Neural crest cell (in vitro differentiated cells): ENCODE data around the gene MYO1B. TPM values are rescaled to one million over a fixed set of nuclear protein-coding genes. Genes with fewer than 3 reads are reported as not detected.

Experiments used
- DNase-seq: peaks from one replicate; pipeline ENCODE4 v3.0.0; 2021; ENCODE audit warnings: low read depth, mixed read lengths, low spot score
- H3K27ac Mint-ChIP-seq: one replicate; pipeline ENCODE4 v1.8.0; 2021; ENCODE audit warnings: mild to moderate bottlenecking, mixed read lengths; ENCODE audit not compliant: unreplicated experiment
- H3K27me3 Mint-ChIP-seq: 2 replicates; pipeline ENCODE4 v1.8.0; 2021; ENCODE audit warnings: low read depth, mild to moderate bottlenecking, mixed read lengths
- H3K36me3 Mint-ChIP-seq: 2 replicates; pipeline ENCODE4 v1.8.0; 2021; ENCODE audit warnings: low read depth, mild to moderate bottlenecking, mixed read lengths
- H3K4me1 Mint-ChIP-seq: 2 replicates; pipeline ENCODE4 v1.8.0; 2021; ENCODE audit warnings: mixed read lengths
- H3K4me3 Mint-ChIP-seq: one replicate; pipeline ENCODE4 v1.8.0; 2021; ENCODE audit warnings: mild to moderate bottlenecking, mixed read lengths
- H3K9me3 Mint-ChIP-seq: 2 replicates; pipeline ENCODE4 v1.8.0; 2021; ENCODE audit warnings: mixed read lengths
- CTCF ChIP-seq: fragments of 200-600 bp; sonication (generic); conservative IDR thresholded peaks from 2 replicates; pipeline ENCODE4 v1.5.0; 2021; ENCODE audit warnings: antibody characterized with exemption, mild to moderate bottlenecking
- total RNA-seq: library from RNA; stranded (reverse); gene quantifications from 2 replicates; pipeline ENCODE4 v1.2.1, GENCODE V29; 2021

MYO1B gene
- total RNA-seq, 1 donor from 2014 or later: 116 TPM

GRCh38 chr2:191296083-191297006 is 51.1 kb downstream of the MYO1B start:
- peaks cover 3% of the 10 kb centered on the region for H3K36me3 Mint-ChIP-seq
- H3K27me3 Mint-ChIP-seq: no peaks in the 10 kb centered on the region
- no peaks in the 10 kb centered on the region for H3K9me3 Mint-ChIP-seq
- no peak overlapping the region for H3K27ac Mint-ChIP-seq
- no peak overlapping the region for H3K4me3 Mint-ChIP-seq
- DNase-seq: no peak
- H3K4me1 Mint-ChIP-seq: peaks cover 5% of the 10 kb centered on the region
- TF ChIP-seq CTCF: no peak

- no peaks in the 10 kb centered on the region for H3K27me3 Mint-ChIP-seq
- H3K4me1 Mint-ChIP-seq: peaks cover 3% of the 10 kb centered on the region
- TF ChIP-seq CTCF: no peak
- H3K9me3 Mint-ChIP-seq: no peaks in the 10 kb centered on the region
- no peak overlapping the region for H3K27ac Mint-ChIP-seq
- no peak overlapping the region for H3K4me3 Mint-ChIP-seq
- H3K36me3 Mint-ChIP-seq: peaks cover 3% of the 10 kb centered on the region
- DNase-seq: no peak
Observed at GRCh38 chr2:191297033-191297432, 51.8 kb downstream of the MYO1B start.

- DNase-seq: no peak
- H3K36me3 Mint-ChIP-seq: peaks cover 3% of the 10 kb centered on the region
Observed at GRCh38 chr2:191298306-191298705, 53.1 kb downstream of the MYO1B start.

GRCh38 chr2:191299010-191299409 is 53.8 kb downstream of the MYO1B start:
- TF ChIP-seq CTCF: no peak

More at GRCh38 chr2:191298306-191298705, 53.1 kb downstream of the MYO1B start:
- H3K9me3 Mint-ChIP-seq: no peaks in the 10 kb centered on the region
- no peaks in the 10 kb centered on the region for H3K27me3 Mint-ChIP-seq
- TF ChIP-seq CTCF: no peak
- no peak overlapping the region for H3K27ac Mint-ChIP-seq
- peaks cover 3% of the 10 kb centered on the region for H3K4me1 Mint-ChIP-seq
- H3K4me3 Mint-ChIP-seq: no peak overlapping the region

GRCh38 chr2:191299866-191300265 is 54.7 kb downstream of the MYO1B start:
- peaks cover 3% of the 10 kb centered on the region for H3K36me3 Mint-ChIP-seq
- H3K4me1 Mint-ChIP-seq: peaks cover 3% of the 10 kb centered on the region
- DNase-seq: no peak
- TF ChIP-seq CTCF: no peak
- H3K9me3 Mint-ChIP-seq: no peaks in the 10 kb centered on the region
- H3K27me3 Mint-ChIP-seq: no peaks in the 10 kb centered on the region
- no peak overlapping the region for H3K27ac Mint-ChIP-seq
- H3K4me3 Mint-ChIP-seq: no peak overlapping the region

More at GRCh38 chr2:191299010-191299409, 53.8 kb downstream of the MYO1B start:
- Mint-ChIP-seq H3K36me3 (peaks cover 3% of the 10 kb centered on the region), H3K4me1 (peaks cover 3% of the 10 kb centered on the region), H3K27ac (no peak overlapping the region), H3K9me3 (no peaks in the 10 kb centered on the region), H3K4me3 (no peak overlapping the region), H3K27me3 (no peaks in the 10 kb centered on the region)
- no peak for DNase-seq
